GM20431 (cell line): ENCODE measurements around the gene DCTN5.

Experiments used
- in situ Hi-C: fragments of 300-500 bp; cut with MseI, MboI; formaldehyde crosslinking; loops from one replicate; pipeline ENCODE4 v1.15.0; 2020; ENCODE audit warnings: low sequenced_read_pairs; ENCODE audit not compliant: unreplicated experiment

Gene DCTN5

GRCh38 chr16:23651943-23652468 is 10.7 kb downstream of the DCTN5 start:
- in situ Hi-C loops, result no loop called here

GRCh38 chr16:23663918-23664317 is 22.7 kb downstream of the DCTN5 start:
- in situ Hi-C loops, result no loop called here

GRCh38 chr16:23666571-23667354 is 25.5 kb downstream of the DCTN5 start:
- in situ Hi-C loops, result no loop called here

GRCh38 chr16:23667355-23667659 is 26.0 kb downstream of the DCTN5 start:
- in situ Hi-C loops, result no loop called here

- in situ Hi-C loops, result no loop called here
Measured at GRCh38 chr16:23668225-23668624, 27.0 kb downstream of the DCTN5 start.

GRCh38 chr16:23668873-23669272 is 27.6 kb downstream of the DCTN5 start:
- in situ Hi-C loops, result no loop called here

- in situ Hi-C loops, result no loop called here
Measured at GRCh38 chr16:23670137-23670776, 29.0 kb downstream of the DCTN5 start.

GRCh38 chr16:23673971-23674614 is 32.8 kb downstream of the DCTN5 start:
- in situ Hi-C loops, result no loop called here

- in situ Hi-C loops, result no loop called here
Measured at GRCh38 chr16:23676924-23677480, 35.7 kb downstream of the DCTN5 start.

- in situ Hi-C loops, result no loop called here
Measured at GRCh38 chr16:23678430-23679273, 37.4 kb downstream of the DCTN5 start, which contains the start of gene PLK1. Gene PLK1 (plus strand): TSS chr16:23678889. CDS start chr16:23678933, 44 bp downstream.

- in situ Hi-C loops, result no loop called here
Measured at GRCh38 chr16:23679274-23679985, 38.2 kb downstream of the DCTN5 start.

GRCh38 chr16:23679986-23680336 is 38.7 kb downstream of the DCTN5 start:
- in situ Hi-C loops, result no loop called here

- in situ Hi-C loops, result no loop called here
Measured at GRCh38 chr16:23682181-23682580, 40.9 kb downstream of the DCTN5 start.

GRCh38 chr16:23683487-23683886 is 42.2 kb downstream of the DCTN5 start:
- in situ Hi-C loops, result no loop called here

GRCh38 chr16:23687034-23687808 is 46.0 kb downstream of the DCTN5 start:
- in situ Hi-C loops, result no loop called here

- in situ Hi-C loops, result no loop called here
Measured at GRCh38 chr16:23689442-23690187, 48.3 kb downstream of the DCTN5 start.

GRCh38 chr16:23690771-23691482 is 49.7 kb downstream of the DCTN5 start:
- in situ Hi-C loops, result no loop called here
